ENCODE results near the gene MARVELD1.

The MARVELD1 gene

DNA sequence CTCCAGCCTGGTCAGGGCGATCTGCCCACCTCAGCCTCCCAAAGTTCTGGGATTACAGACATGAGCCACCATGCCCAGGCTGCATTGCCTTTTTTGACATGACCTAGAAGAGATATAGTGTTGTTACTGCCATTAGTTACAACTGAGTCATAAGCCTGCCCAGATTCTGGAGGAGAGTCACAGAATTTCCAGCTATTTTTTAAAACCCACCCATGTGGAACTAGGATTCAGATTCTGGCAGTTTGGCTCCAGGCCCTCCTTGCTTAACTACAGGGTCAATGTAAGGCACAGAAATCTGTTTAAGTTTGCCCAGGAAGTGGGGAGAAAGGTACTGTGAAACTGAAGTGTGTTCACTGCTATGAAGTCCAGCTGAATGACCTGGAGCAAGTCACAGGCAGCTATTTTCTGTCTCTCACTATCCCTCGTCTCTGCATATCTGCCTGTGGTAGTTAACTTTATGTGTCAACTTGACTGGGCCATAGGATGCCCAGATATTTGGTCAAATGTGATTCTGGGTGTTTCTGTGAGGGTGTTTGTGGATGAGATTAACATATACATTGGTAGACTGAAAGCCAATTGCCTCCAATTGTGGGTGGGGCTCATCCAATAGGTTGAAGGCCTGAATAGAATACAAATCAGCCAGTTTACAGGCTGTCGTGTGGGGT lies 8.4 kb upstream of the MARVELD1 start:
- no peaks in the 10 kb centered on the region for H3K9me2 ChIP-seq (replicated peaks; ENCODE audit: insufficient read depth, low read length)
- no peak overlapping the region for H3K4me2 ChIP-seq (ENCODE audit: low read depth, low read length)
- H4K20me1 ChIP-seq (ENCODE audit: insufficient read depth, low read length), result no peaks in the 10 kb centered on the region
- no peaks in the 10 kb centered on the region for H3K9me3 ChIP-seq (replicated peaks; ENCODE audit: insufficient read depth, low read length)
- H2AFZ ChIP-seq (ENCODE audit: low read length), result no peak overlapping the region
- no peaks in the 10 kb centered on the region for H3K36me3 ChIP-seq (replicated peaks; ENCODE audit: insufficient read depth, low read length)
- no peak overlapping the region for H3K27ac ChIP-seq (ENCODE audit: low read length)
- TF ChIP-seq EZH2 (optimal IDR thresholded peaks at IDR 0.05; ENCODE audit: low read depth, low read length) (no peak), EZH2phosphoT487 (IDR thresholded peaks at IDR 0.05; ENCODE audit: low read length) (no peak)
- TF ChIP-seq, protein P1, sequence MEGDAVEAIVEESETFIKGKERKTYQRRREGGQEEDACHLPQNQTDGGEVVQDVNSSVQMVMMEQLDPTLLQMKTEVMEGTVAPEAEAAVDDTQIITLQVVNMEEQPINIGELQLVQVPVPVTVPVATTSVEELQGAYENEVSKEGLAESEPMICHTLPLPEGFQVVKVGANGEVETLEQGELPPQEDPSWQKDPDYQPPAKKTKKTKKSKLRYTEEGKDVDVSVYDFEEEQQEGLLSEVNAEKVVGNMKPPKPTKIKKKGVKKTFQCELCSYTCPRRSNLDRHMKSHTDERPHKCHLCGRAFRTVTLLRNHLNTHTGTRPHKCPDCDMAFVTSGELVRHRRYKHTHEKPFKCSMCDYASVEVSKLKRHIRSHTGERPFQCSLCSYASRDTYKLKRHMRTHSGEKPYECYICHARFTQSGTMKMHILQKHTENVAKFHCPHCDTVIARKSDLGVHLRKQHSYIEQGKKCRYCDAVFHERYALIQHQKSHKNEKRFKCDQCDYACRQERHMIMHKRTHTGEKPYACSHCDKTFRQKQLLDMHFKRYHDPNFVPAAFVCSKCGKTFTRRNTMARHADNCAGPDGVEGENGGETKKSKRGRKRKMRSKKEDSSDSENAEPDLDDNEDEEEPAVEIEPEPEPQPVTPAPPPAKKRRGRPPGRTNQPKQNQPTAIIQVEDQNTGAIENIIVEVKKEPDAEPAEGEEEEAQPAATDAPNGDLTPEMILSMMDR (IDR thresholded peaks at IDR 0.05; ENCODE audit: low read length), result no peak
- no peak overlapping the region for H3K4me3 ChIP-seq (ENCODE audit: low read length)
- DNase-seq, result no peak
- H3K4me1 ChIP-seq (ENCODE audit: low read length), result no peaks in the 10 kb centered on the region
- H3K9ac ChIP-seq (ENCODE audit: low read length), result no peak overlapping the region
- H3F3A ChIP-seq (ENCODE audit: insufficient read depth, low read length), result no peaks in the 10 kb centered on the region
- no peaks in the 10 kb centered on the region for H3K79me2 ChIP-seq (ENCODE audit: low read length)
- H3K27me3 ChIP-seq (replicated peaks; ENCODE audit: insufficient read depth, low read length), result no peaks in the 10 kb centered on the region

DNA sequence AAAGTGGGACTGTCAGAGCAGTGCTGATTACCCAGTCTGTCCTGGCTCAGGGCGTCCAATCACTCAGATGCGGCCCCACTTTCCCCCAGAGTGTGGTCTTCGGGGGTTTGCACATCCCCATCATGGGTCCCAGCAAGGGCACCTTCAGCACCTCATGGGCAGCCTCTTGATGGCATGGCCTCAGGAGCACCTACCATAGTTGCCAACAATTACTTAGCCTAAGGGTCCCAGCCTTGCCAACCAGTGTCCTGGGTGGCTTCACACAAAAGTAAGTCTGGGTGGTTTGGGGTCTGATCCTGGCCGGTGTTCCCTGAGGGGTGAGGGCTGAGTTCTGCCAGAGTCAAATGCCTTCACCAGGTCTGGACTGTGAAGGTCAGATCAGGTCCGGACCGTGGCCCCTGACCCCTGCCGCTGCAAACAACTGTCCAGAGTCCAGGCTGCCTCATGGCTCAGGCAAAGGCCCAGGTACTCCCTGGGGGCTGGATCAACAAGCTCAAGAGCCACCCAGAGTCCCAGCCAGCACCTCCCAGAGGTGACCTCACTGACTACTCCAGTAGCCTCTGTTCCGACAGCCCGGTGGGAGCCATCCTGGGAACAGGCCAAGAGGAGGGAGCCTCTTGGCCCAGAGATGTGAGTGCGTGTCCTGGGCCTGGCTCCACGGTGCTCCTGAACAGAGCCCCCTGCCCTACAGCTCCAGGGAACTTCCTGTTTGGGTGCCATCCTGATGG lies 6.2 kb upstream of the MARVELD1 start:
- Histone ChIP-seq H3K36me3 (replicated peaks; ENCODE audit: insufficient read depth, low read length) (no peaks in the 10 kb centered on the region), H3F3A (ENCODE audit: insufficient read depth, low read length) (no peaks in the 10 kb centered on the region), H3K9ac (ENCODE audit: low read length) (no peak overlapping the region), H2AFZ (ENCODE audit: low read length) (no peak overlapping the region), H3K79me2 (ENCODE audit: low read length) (no peaks in the 10 kb centered on the region), H4K20me1 (ENCODE audit: insufficient read depth, low read length) (no peaks in the 10 kb centered on the region), H3K27me3 (replicated peaks; ENCODE audit: insufficient read depth, low read length) (peaks cover 5% of the 10 kb centered on the region), H3K4me2 (ENCODE audit: low read depth, low read length) (no peak overlapping the region), H3K4me1 (ENCODE audit: low read length) (no peaks in the 10 kb centered on the region), H3K27ac (ENCODE audit: low read length) (no peak overlapping the region), H3K9me3 (replicated peaks; ENCODE audit: insufficient read depth, low read length) (no peaks in the 10 kb centered on the region), H3K9me2 (replicated peaks; ENCODE audit: insufficient read depth, low read length) (no peaks in the 10 kb centered on the region), H3K4me3 (ENCODE audit: low read length) (no peak overlapping the region)
- TF ChIP-seq, protein P1 (IDR thresholded peaks at IDR 0.05; ENCODE audit: low read length), result no peak
- TF ChIP-seq EZH2phosphoT487 (IDR thresholded peaks at IDR 0.05; ENCODE audit: low read length), result no peak
- no peak for TF ChIP-seq EZH2 (optimal IDR thresholded peaks at IDR 0.05; ENCODE audit: low read depth, low read length)
- DNase-seq, result no peak

DNA sequence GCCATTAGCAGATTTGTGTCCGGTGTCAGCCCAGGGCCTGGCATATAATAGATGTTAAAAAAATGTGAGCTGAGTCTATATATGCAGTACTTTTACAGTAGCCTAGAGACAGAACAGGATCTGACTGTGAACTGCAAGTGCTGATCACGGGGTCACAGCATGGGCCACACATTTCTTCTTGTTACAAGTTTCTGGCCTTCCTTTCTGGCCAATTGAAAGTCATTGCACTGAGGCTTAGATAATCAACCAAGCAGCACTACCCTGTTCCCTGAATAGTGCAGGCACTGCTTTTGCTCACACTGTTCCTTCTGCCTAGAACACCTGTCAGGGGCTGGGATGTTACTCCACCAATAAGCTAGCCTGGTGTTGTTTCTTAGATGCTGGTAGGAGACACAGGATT lies 5.4 kb upstream of the MARVELD1 start:
- no peak for DNase-seq
- H3K9me3 ChIP-seq (replicated peaks; ENCODE audit: insufficient read depth, low read length), result no peaks in the 10 kb centered on the region
- H3K9ac ChIP-seq (ENCODE audit: low read length), result no peak overlapping the region
- H2AFZ ChIP-seq (ENCODE audit: low read length), result no peak overlapping the region
- H3K27ac ChIP-seq (ENCODE audit: low read length), result no peak overlapping the region
- H3K4me3 ChIP-seq (ENCODE audit: low read length), result no peak overlapping the region
- H3K4me2 ChIP-seq (ENCODE audit: low read depth, low read length), result no peak overlapping the region
- peaks cover 10% of the 10 kb centered on the region for H3K27me3 ChIP-seq (replicated peaks; ENCODE audit: insufficient read depth, low read length)
- no peaks in the 10 kb centered on the region for H3K79me2 ChIP-seq (ENCODE audit: low read length)
- no peaks in the 10 kb centered on the region for H3F3A ChIP-seq (ENCODE audit: insufficient read depth, low read length)
- H3K36me3 ChIP-seq (replicated peaks; ENCODE audit: insufficient read depth, low read length), result no peaks in the 10 kb centered on the region
- TF ChIP-seq EZH2 (optimal IDR thresholded peaks at IDR 0.05; ENCODE audit: low read depth, low read length) (no peak), EZH2phosphoT487 (IDR thresholded peaks at IDR 0.05; ENCODE audit: low read length) (no peak)
- TF ChIP-seq, protein P1 (IDR thresholded peaks at IDR 0.05; ENCODE audit: low read length), result no peak
- no peaks in the 10 kb centered on the region for H4K20me1 ChIP-seq (ENCODE audit: insufficient read depth, low read length)
- H3K9me2 ChIP-seq (replicated peaks; ENCODE audit: insufficient read depth, low read length), result no peaks in the 10 kb centered on the region
- H3K4me1 ChIP-seq (ENCODE audit: low read length), result 0 out of 2 replicates have a peak, but pooled peaks cover 2% of the 10 kb centered on the region
